ENCODE measurements around the gene IFNG-AS1. TPM values are rescaled to one million over a fixed set of nuclear protein-coding genes. Genes with fewer than 3 reads are reported as not detected.

Gene IFNG-AS1
- total RNA-seq, 1 experiment from 2014 or later: not detected

GRCh38 chr12:68067762-68068376 is 78.6 kb downstream of the IFNG-AS1 start:
- Mint-ChIP-seq H3K27me3 (ENCODE audit: insufficient read depth, unreplicated experiment) (no peaks in the 10 kb centered on the region), H3K36me3 (ENCODE audit: insufficient read depth, unreplicated experiment) (no peaks in the 10 kb centered on the region), H3K27ac (ENCODE audit: unreplicated experiment) (no peak overlapping the region), H3K4me1 (ENCODE audit: low read depth, unreplicated experiment) (no peaks in the 10 kb centered on the region), H3K9me3 (ENCODE audit: unreplicated experiment) (peaks cover 21% of the 10 kb centered on the region), H3K4me3 (ENCODE audit: unreplicated experiment) (no peak overlapping the region)
- no peaks in the 10 kb centered on the region for H3K27me3 ChIP-seq (replicated peaks; ENCODE audit: control insufficient read depth, insufficient read depth, low read length)
- 0 out of 2 replicates have a peak, but pooled peaks cover 7% of the 10 kb centered on the region for H3K9me3 ChIP-seq
- TF ChIP-seq, protein P1, sequence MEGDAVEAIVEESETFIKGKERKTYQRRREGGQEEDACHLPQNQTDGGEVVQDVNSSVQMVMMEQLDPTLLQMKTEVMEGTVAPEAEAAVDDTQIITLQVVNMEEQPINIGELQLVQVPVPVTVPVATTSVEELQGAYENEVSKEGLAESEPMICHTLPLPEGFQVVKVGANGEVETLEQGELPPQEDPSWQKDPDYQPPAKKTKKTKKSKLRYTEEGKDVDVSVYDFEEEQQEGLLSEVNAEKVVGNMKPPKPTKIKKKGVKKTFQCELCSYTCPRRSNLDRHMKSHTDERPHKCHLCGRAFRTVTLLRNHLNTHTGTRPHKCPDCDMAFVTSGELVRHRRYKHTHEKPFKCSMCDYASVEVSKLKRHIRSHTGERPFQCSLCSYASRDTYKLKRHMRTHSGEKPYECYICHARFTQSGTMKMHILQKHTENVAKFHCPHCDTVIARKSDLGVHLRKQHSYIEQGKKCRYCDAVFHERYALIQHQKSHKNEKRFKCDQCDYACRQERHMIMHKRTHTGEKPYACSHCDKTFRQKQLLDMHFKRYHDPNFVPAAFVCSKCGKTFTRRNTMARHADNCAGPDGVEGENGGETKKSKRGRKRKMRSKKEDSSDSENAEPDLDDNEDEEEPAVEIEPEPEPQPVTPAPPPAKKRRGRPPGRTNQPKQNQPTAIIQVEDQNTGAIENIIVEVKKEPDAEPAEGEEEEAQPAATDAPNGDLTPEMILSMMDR (IDR thresholded peaks at IDR 0.05; ENCODE audit: insufficient read depth in 1 of 2, low read depth in 1 of 2, low read length in 1 of 2, severe bottlenecking in 1 of 2, unreplicated experiment in 1 of 2): peak; percentile 8 to 45
- ChIA-PET CTCF (no interaction called here), POLR2A (no interaction called here)
- no peaks in the 10 kb centered on the region for H3K36me3 ChIP-seq (ENCODE audit: control insufficient read depth, insufficient read depth, low read length)
- H3K4me1 ChIP-seq: no peaks in the 10 kb centered on the region
- BruUV-seq (replicated peaks): no TSS peak
- H3K4me3 ChIP-seq (ENCODE audit: low read depth, low read length): no peak overlapping the region
- intact Hi-C loops (cut with micrococcal nuclease; ENCODE audit: unreplicated experiment): no loop called here
- no peak for DNase-seq

GRCh38 chr12:68069275-68069674 is 80.0 kb downstream of the IFNG-AS1 start:
- no TSS peak for BruUV-seq (replicated peaks)
- no peaks in the 10 kb centered on the region for H3K27me3 Mint-ChIP-seq (ENCODE audit: insufficient read depth, unreplicated experiment)
- Histone ChIP-seq H3K36me3 (ENCODE audit: control insufficient read depth, insufficient read depth, low read length) (no peaks in the 10 kb centered on the region), H3K4me1 (peaks cover 5% of the 10 kb centered on the region), H3K9me3 (0 out of 2 replicates have a peak, but pooled peaks cover 7% of the 10 kb centered on the region), H3K27me3 (replicated peaks; ENCODE audit: control insufficient read depth, insufficient read depth, low read length) (no peaks in the 10 kb centered on the region), H3K4me3 (ENCODE audit: low read depth, low read length) (no peak overlapping the region)
- TF ChIP-seq, protein P1 (IDR thresholded peaks at IDR 0.05; ENCODE audit: insufficient read depth in 1 of 2, low read depth in 1 of 2, low read length in 1 of 2, severe bottlenecking in 1 of 2, unreplicated experiment in 1 of 2): no peak
- peaks cover 21% of the 10 kb centered on the region for H3K9me3 Mint-ChIP-seq (ENCODE audit: unreplicated experiment)
- no peak for DNase-seq
- intact Hi-C loops (cut with micrococcal nuclease; ENCODE audit: unreplicated experiment): no loop called here
- no peaks in the 10 kb centered on the region for H3K4me1 Mint-ChIP-seq (ENCODE audit: low read depth, unreplicated experiment)
- POLR2A ChIA-PET: no interaction called here
- CTCF ChIA-PET: no interaction called here
- no peaks in the 10 kb centered on the region for H3K36me3 Mint-ChIP-seq (ENCODE audit: insufficient read depth, unreplicated experiment)
- no peak overlapping the region for H3K27ac Mint-ChIP-seq (ENCODE audit: unreplicated experiment)
- H3K4me3 Mint-ChIP-seq (ENCODE audit: unreplicated experiment): no peak overlapping the region

Other genes starting within 250 kb of the IFNG-AS1 start
- gene IFNG, start 170.3 kb downstream of the IFNG-AS1 start, total RNA-seq (2022): not detected in 2 replicates
- gene IL26, start 236.4 kb downstream of the IFNG-AS1 start, total RNA-seq (2022): not detected in 2 replicates